H1 (cell line): Measurements from ENCODE around the gene ADGRV1.

ENCODE experiments used
- CTCF ChIP-seq, 3 experiments: IDR thresholded peaks; 1 replicate in 2 of 3; 2 replicates in 1 of 3; pipeline versions ENCODE4 v1.5.1 to v1.6.1; 2011; ENCODE audit warnings: low read length in 3 of 3, mild to moderate bottlenecking in 3 of 3, inconsistent platforms in 2 of 3, low read depth in 1 of 3, moderate library complexity in 1 of 3; ENCODE audit not compliant: insufficient read depth in 1 of 3; ENCODE audit errors: control extremely low read depth in 1 of 3
- EP300 ChIP-seq, 2 experiments: IDR thresholded peaks; 1 replicate in 1 of 2; 2 replicates in 1 of 2; pipeline ENCODE4 v1.6.1; 2011 to 2012; ENCODE audit warnings: low read depth in 2 of 2, low read length in 2 of 2, mild to moderate bottlenecking in 2 of 2, borderline replicate concordance in 1 of 2, inconsistent platforms in 1 of 2, moderate library complexity in 1 of 2
- POLR2A ChIP-seq, 2 experiments: IDR thresholded peaks; 1 replicate in 1 of 2; 2 replicates in 1 of 2; pipeline ENCODE4 v1.6.1; 2011; ENCODE audit warnings: low read depth in 2 of 2, low read length in 2 of 2, mild to moderate bottlenecking in 2 of 2; ENCODE audit errors: control extremely low read depth in 1 of 2
- YY1 ChIP-seq: IDR thresholded peaks from 2 replicates; pipeline ENCODE4 v1.6.1; 2011; ENCODE audit warnings: low read depth, mild to moderate bottlenecking, low read length

GRCh38 chr5:90561766-90562165 is 3.2 kb downstream of the ADGRV1 start:
- no peak for TF ChIP-seq POLR2A (IDR thresholded peaks at IDR 0.05; ENCODE audit: control extremely low read depth in 1 of 2, low read depth in 2 of 2, low read length in 2 of 2)
- no peak for TF ChIP-seq YY1
- no peak for TF ChIP-seq CTCF (IDR thresholded peaks at IDR 0.05; ENCODE audit: control extremely low read depth in 1 of 3, insufficient read depth in 1 of 3, low read depth in 1 of 3, low read length in 3 of 3)
- TF ChIP-seq EP300 (IDR thresholded peaks at IDR 0.05; ENCODE audit: borderline replicate concordance in 1 of 2, low read depth in 2 of 2, low read length in 2 of 2): no peak
